B cell (primary cell): Measurements from ENCODE around the gene USB1. TPM values are rescaled to one million over a fixed set of nuclear protein-coding genes. Genes with fewer than 3 reads are reported as not detected.

Experiments used
- ATAC-seq: fragments of 200-7000 bp; cut with Tn5 transposase; one replicate; pipeline ENCODE4 v1.10.0; 2021; ENCODE audit warnings: low read depth, mild to moderate bottlenecking, moderate number of reproducible peaks, moderate library complexity
- CTCF ChIA-PET: fragments of 350-600 bp; sonication (Branson Sonifier 250); formaldehyde crosslinking; loops from one replicate; lab custom pipeline; 2021; ENCODE audit warnings: antibody characterized with exemption, inconsistent platforms; lab: Charles Lee
- POLR2A ChIA-PET: fragments of 350-600 bp; sonication (Branson Sonifier 250); formaldehyde crosslinking; loops from one replicate; lab custom pipeline; 2021; ENCODE audit warnings: antibody characterized with exemption; lab: Charles Lee
- DNase-seq: peaks from one replicate; pipeline ENCODE4 v3.0.0; 2013
- H2AFZ ChIP-seq: 2 replicates; pipeline ENCODE4 v1.6.1; 2012; ENCODE audit warnings: mild to moderate bottlenecking, low read depth, low read length; ENCODE audit not compliant: insufficient read depth, poor library complexity, severe bottlenecking
- H3K27ac ChIP-seq, 2 donors: 1 replicate in 1 of 2; 2 replicates in 1 of 2; pipeline ENCODE4 v1.5.1; 2012 to 2013; ENCODE audit warnings: low read length in 2 of 2, mild to moderate bottlenecking in 2 of 2, moderate library complexity in 1 of 2
- H3K27me3 ChIP-seq, 4 experiments: fragments of 200-600 bp in 1 of 4; sonication (generic) in 1 of 4; replicated peaks in 1 of 4; 1 replicate in 2 of 4; 2 replicates in 2 of 4; pipeline versions ENCODE4 v1.6.1 to v1.7.0; 2013 to 2016; ENCODE audit warnings: low read length in 3 of 4, mild to moderate bottlenecking in 2 of 4, mixed read lengths in 1 of 4, moderate library complexity in 1 of 4; ENCODE audit not compliant: insufficient read depth in 4 of 4, control insufficient read depth in 3 of 4; ENCODE audit errors: control extremely low read depth in 1 of 4
- H3K36me3 ChIP-seq, 2 experiments: replicated peaks in 1 of 2; 1 replicate in 1 of 2; 2 replicates in 1 of 2; pipeline versions ENCODE4 v1.6.1 to v1.7.1; 2013; ENCODE audit warnings: low read length in 1 of 2; ENCODE audit not compliant: insufficient read depth in 2 of 2, control insufficient read depth in 1 of 2; ENCODE audit errors: control extremely low read depth in 1 of 2, extremely low read depth in 1 of 2
- H3K4me1 ChIP-seq, 2 donors: fragments of 200-600 bp in 1 of 2; sonication (generic) in 1 of 2; 1 replicate in 1 of 2; 2 replicates in 1 of 2; pipeline versions ENCODE4 v1.5.1 to v1.6.1; 2013 to 2017; ENCODE audit warnings: low read length in 2 of 2; ENCODE audit not compliant: control insufficient read depth in 2 of 2, insufficient read depth in 2 of 2
- H3K4me2 ChIP-seq: replicated peaks from 2 replicates; pipeline ENCODE3; 2012; ENCODE audit warnings: mild to moderate bottlenecking, low read depth, low read length; ENCODE audit not compliant: poor library complexity, severe bottlenecking
- H3K4me3 ChIP-seq, 5 experiments: fragments of 200-600 bp in 1 of 5; sonication (generic) in 1 of 5; 1 replicate in 3 of 5; 2 replicates in 2 of 5; pipeline versions ENCODE4 v1.5.1 to v1.7.0; 2011 to 2016; ENCODE audit warnings: low read length in 4 of 5, mild to moderate bottlenecking in 4 of 5, low read depth in 2 of 5, control low read depth in 1 of 5, moderate library complexity in 1 of 5; ENCODE audit not compliant: insufficient read depth in 1 of 5; ENCODE audit errors: control extremely low read depth in 1 of 5, extremely low read depth in 1 of 5
- H3K79me2 ChIP-seq: fragments of 200-600 bp; sonication (generic); one replicate; pipeline ENCODE4 v1.6.0; 2016; ENCODE audit warnings: low read length; ENCODE audit not compliant: control insufficient read depth, insufficient read depth
- H3K9ac ChIP-seq: fragments of 200-600 bp; sonication (generic); 2 replicates; pipeline ENCODE4 v1.6.1; 2017; ENCODE audit warnings: mild to moderate bottlenecking, low read length, moderate library complexity
- H3K9me3 ChIP-seq, 3 donors: one replicate each; pipeline versions ENCODE4 v1.6.1 to v1.7.1; 2013; ENCODE audit warnings: low read length in 2 of 3; ENCODE audit not compliant: control insufficient read depth in 2 of 3, insufficient read depth in 1 of 3; ENCODE audit errors: control extremely low read depth in 1 of 3
- H4K20me1 ChIP-seq: 2 replicates; pipeline ENCODE4 v1.6.0; 2012; ENCODE audit warnings: mild to moderate bottlenecking, low read length; ENCODE audit not compliant: insufficient read depth, control insufficient read depth, poor library complexity, severe bottlenecking
- H3K27ac Mint-ChIP-seq: one replicate; pipeline ENCODE4 v1.8.0; 2021; ENCODE audit warnings: mixed read lengths
- H3K27me3 Mint-ChIP-seq: one replicate; pipeline ENCODE4 v1.8.0; 2021; ENCODE audit warnings: mixed read lengths
- H3K4me1 Mint-ChIP-seq: one replicate; pipeline ENCODE4 v1.8.0; 2021; ENCODE audit warnings: mixed read lengths
- H3K4me3 Mint-ChIP-seq: one replicate; pipeline ENCODE4 v1.8.0; 2021; ENCODE audit warnings: mixed read lengths
- H3K9me3 Mint-ChIP-seq: one replicate; pipeline ENCODE4 v1.8.0; 2022; ENCODE audit warnings: mixed read lengths; ENCODE audit not compliant: insufficient read depth
- EZH2 ChIP-seq: IDR thresholded peaks from 2 replicates; pipeline ENCODE4 v1.6.1; 2012; ENCODE audit warnings: borderline replicate concordance, low read depth, mild to moderate bottlenecking, moderate library complexity, low read length; ENCODE audit not compliant: insufficient read depth, poor library complexity, severe bottlenecking
- WGBS: methylation state at CpG from one replicate; pipeline ENCODE4 v1.1.5; 2013; ENCODE audit warnings: missing lambda C conversion rate; ENCODE audit not compliant: insufficient coverage; 5-methylcytosine and 5-hydroxymethylcytosine counted together
- intact Hi-C: fragments of 100-400 bp; cut with micrococcal nuclease; formaldehyde crosslinking; loops from one replicate; pipeline ENCODE4 v1.10.0; 2022
- polyA plus RNA-seq: library from polyadenylated mRNA; depleted of rRNA; stranded (reverse); fragments of >200 nt; gene quantifications from 2 replicates; pipeline ENCODE4 v1.2.3, GENCODE V29; 2012
- total RNA-seq, 2 donors: library from RNA; stranded (reverse); fragments of 120-200 nt in 1 of 2; gene quantifications; 1 replicate in 1 of 2; 2 replicates in 1 of 2; pipeline versions ENCODE4 v1.2.3 to v1.2.4, GENCODE V29; 2013 to 2022
- TF ChIP-seq, protein P1 (sequence below): fragments of 200-600 bp; IDR thresholded peaks from one replicate; pipeline ENCODE4 v1.8.0; 2022; ENCODE audit warnings: antibody characterized with exemption, mild to moderate bottlenecking

USB1 gene
- total and polyA plus RNA-seq, 2 donors (not counting 1 experiment from before 2014, with no cell fraction given), result 32.8 to 37.0 TPM

DNA sequence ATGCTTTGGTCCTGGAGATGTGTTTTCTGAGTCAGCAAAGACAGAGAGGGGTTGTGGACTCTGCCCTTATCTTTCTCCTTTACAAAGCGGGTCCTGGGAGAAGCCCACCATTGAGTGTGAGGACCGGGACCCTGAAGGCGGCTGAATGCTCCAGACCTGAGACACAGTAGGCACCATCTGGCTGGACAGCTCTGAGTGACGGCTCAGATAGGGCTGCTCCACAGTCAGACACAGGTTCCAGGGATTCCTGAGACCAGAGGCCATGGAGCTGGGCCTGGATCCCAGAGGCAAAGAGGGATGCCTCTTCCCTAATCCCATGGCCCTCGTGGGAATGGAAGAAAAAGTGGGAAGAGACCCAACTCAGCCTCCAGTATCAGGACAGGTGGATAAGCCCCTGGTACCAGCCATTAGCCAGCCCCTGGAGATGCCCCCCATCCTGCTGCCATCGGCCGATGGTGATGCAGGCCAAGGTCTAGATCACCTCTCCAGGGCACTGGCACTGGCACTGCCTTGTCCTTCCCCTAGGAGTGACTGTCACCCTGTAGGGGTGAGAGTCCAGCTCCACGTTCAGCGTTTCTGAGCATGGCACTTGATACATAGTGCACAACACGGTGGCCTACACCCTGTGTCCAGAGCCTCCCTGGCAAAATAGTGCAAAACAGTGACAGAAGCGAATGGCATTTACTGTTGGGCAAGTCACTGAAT is 29.1 kb downstream of the USB1 start:
- ChIA-PET POLR2A (no interaction called here), CTCF (no interaction called here)
- no peak for DNase-seq
- H3K4me1 Mint-ChIP-seq, result peaks cover 2% of the 10 kb centered on the region
- Histone ChIP-seq H3K27me3 (peaks cover 0 to 30% (median 7%) of the 10 kb centered on the region in 4 experiments), H3K4me3 (no peak overlapping the region), H4K20me1 (no peaks in the 10 kb centered on the region), H3K9me3 (no peaks in the 10 kb centered on the region), H2AFZ (no peak overlapping the region), H3K4me1 (peaks cover 14 to 15% of the 10 kb centered on the region in 2 donors), H3K4me2 (no peak overlapping the region), H3K79me2 (no peaks in the 10 kb centered on the region), H3K36me3 (no peaks in the 10 kb centered on the region), H3K9ac (no peak overlapping the region), H3K27ac (no peak overlapping the region)
- intact Hi-C loops, result no loop called here
- ATAC-seq, result no peak
- H3K4me3 Mint-ChIP-seq, result no peak overlapping the region
- H3K9me3 Mint-ChIP-seq, result no peaks in the 10 kb centered on the region
- 88% methylated on average over 11 of the region's 11 CpGs for WGBS
- peaks cover 26% of the 10 kb centered on the region for H3K27me3 Mint-ChIP-seq
- H3K27ac Mint-ChIP-seq, result no peak overlapping the region
- TF ChIP-seq, protein P1, sequence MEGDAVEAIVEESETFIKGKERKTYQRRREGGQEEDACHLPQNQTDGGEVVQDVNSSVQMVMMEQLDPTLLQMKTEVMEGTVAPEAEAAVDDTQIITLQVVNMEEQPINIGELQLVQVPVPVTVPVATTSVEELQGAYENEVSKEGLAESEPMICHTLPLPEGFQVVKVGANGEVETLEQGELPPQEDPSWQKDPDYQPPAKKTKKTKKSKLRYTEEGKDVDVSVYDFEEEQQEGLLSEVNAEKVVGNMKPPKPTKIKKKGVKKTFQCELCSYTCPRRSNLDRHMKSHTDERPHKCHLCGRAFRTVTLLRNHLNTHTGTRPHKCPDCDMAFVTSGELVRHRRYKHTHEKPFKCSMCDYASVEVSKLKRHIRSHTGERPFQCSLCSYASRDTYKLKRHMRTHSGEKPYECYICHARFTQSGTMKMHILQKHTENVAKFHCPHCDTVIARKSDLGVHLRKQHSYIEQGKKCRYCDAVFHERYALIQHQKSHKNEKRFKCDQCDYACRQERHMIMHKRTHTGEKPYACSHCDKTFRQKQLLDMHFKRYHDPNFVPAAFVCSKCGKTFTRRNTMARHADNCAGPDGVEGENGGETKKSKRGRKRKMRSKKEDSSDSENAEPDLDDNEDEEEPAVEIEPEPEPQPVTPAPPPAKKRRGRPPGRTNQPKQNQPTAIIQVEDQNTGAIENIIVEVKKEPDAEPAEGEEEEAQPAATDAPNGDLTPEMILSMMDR, result no peak
- TF ChIP-seq EZH2, result no peak

DNA sequence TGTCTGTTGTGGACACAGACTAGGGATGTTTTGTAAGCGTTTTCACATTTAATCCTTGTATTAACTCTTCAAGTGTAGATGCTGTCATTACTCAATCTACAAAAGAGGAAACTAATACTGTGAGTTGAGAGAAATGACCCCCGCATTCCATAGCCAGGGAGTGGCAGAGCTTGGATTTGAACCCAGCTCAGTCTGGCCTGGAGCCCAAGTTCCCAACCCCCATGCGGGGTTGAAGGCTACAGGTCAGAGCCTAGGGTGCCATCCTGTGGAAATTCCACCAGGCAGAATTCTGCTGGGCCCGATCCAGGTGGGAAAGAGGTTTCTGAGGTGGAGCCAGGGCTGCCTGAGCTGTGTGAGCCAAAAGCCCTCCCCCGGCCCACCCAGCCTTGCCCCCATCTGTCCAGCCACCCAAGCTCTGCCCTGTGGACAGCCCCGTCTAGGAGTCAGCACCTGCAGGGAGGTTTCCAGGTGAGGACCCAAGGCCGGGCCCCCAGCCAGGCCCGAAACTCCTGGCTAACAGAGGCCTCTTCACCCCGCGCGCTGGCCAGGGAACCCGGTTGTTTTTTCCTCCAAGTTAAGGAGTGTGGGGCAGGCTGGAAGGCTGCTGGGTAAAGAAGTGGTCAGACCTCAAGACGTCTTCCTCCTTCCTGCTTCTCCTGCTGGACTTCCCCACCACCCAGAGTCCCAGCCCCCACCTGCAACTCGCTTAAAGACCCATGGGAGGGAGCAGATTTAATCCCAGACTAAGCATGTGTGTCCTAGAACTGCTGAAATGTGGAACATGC is 30.0 kb downstream of the USB1 start:
- DNase-seq (no peak), ATAC-seq (no peak)
- TF ChIP-seq, protein P1, result no peak
- no peak for TF ChIP-seq EZH2
- Histone ChIP-seq H3K4me3 (no peak overlapping the region), H3K27ac (no peak overlapping the region), H3K27me3 (peaks cover 0 to 29% (median 7%) of the 10 kb centered on the region in 4 experiments), H3K36me3 (no peaks in the 10 kb centered on the region), H3K9me3 (no peaks in the 10 kb centered on the region), H3K4me2 (no peak overlapping the region), H2AFZ (no peak overlapping the region), H4K20me1 (no peaks in the 10 kb centered on the region), H3K4me1 (peaks cover 12 to 13% of the 10 kb centered on the region in 2 donors), H3K9ac (no peak overlapping the region), H3K79me2 (no peaks in the 10 kb centered on the region)
- Mint-ChIP-seq H3K27me3 (peaks cover 26% of the 10 kb centered on the region), H3K4me1 (peaks cover 2% of the 10 kb centered on the region), H3K9me3 (no peaks in the 10 kb centered on the region), H3K4me3 (no peak overlapping the region), H3K27ac (no peak overlapping the region)
- 91% methylated on average over 8 of the region's 14 CpGs for WGBS
- ChIA-PET CTCF (interaction anchor here (1.0 kb wide), 1 partner anchor 12 kb away, joined by 3 read pairs; no protein-coding TSS in a partner anchor), POLR2A (no interaction called here)
- intact Hi-C loops, result no loop called here
